OCI-M2 (cell line): ENCODE data around the gene SYPL1.

ENCODE experiments used
- DNase-seq: peaks from one replicate; lab custom pipeline; 2025; ENCODE audit not compliant: unreplicated experiment; lab: John Stamatoyannopoulos, UW

SYPL1 gene

GRCh38 chr7:106068538-106068961 lies 43.6 kb downstream of the SYPL1 start:
- DNase-seq: no peak

GRCh38 chr7:106067678-106068077 lies 44.4 kb downstream of the SYPL1 start:
- DNase-seq: no peak

GRCh38 chr7:106065575-106066500 lies 46.3 kb downstream of the SYPL1 start:
- DNase-seq: no peak

GRCh38 chr7:106064771-106065574 lies 47.1 kb downstream of the SYPL1 start:
- no peak for DNase-seq

- no peak for DNase-seq
These were observed 47.8 kb downstream of the SYPL1 start for GRCh38 chr7:106064316-106064715.

GRCh38 chr7:106063692-106064091 lies 48.4 kb downstream of the SYPL1 start:
- no peak for DNase-seq

- no peak for DNase-seq
These were observed 49.1 kb downstream of the SYPL1 start for GRCh38 chr7:106063024-106063423.

- no peak for DNase-seq
These were observed 49.6 kb downstream of the SYPL1 start for GRCh38 chr7:106062521-106062931.

- DNase-seq: no peak
These were observed 50.1 kb downstream of the SYPL1 start for GRCh38 chr7:106062006-106062405.

- DNase-seq: no peak
These were observed 50.7 kb downstream of the SYPL1 start for GRCh38 chr7:106061301-106061979.

- no peak for DNase-seq
These were observed 51.7 kb downstream of the SYPL1 start for GRCh38 chr7:106060394-106060920.

GRCh38 chr7:106059556-106059955 lies 52.6 kb downstream of the SYPL1 start:
- DNase-seq: no peak

- no peak for DNase-seq
These were observed 53.2 kb downstream of the SYPL1 start for GRCh38 chr7:106058928-106059324.

GRCh38 chr7:106057962-106058927 lies 53.9 kb downstream of the SYPL1 start:
- DNase-seq: no peak

GRCh38 chr7:106057204-106057961 lies 54.7 kb downstream of the SYPL1 start:
- DNase-seq: no peak

- no peak for DNase-seq
These were observed 55.5 kb downstream of the SYPL1 start for GRCh38 chr7:106056513-106057203.

- DNase-seq: no peak
These were observed 57.1 kb downstream of the SYPL1 start for GRCh38 chr7:106054971-106055532.

GRCh38 chr7:106054156-106054910 lies 57.8 kb downstream of the SYPL1 start:
- no peak for DNase-seq
